Glutamatergic neuron (in vitro differentiated cells): ENCODE measurements around the gene DTWD2. TPM values are rescaled to one million over a fixed set of nuclear protein-coding genes. Genes with fewer than 3 reads are reported as not detected.

Source experiments
- DNase-seq: peaks from one replicate; pipeline ENCODE4 v3.0.0; 2022
- H3K27ac Mint-ChIP-seq: one replicate; pipeline ENCODE4 v1.8.0; 2020; ENCODE audit warnings: mild to moderate bottlenecking, mixed read lengths, inconsistent platforms; ENCODE audit not compliant: unreplicated experiment
- H3K27me3 Mint-ChIP-seq: one replicate; pipeline ENCODE4 v1.8.0; 2020; ENCODE audit warnings: mild to moderate bottlenecking, moderate library complexity, mixed read lengths, inconsistent platforms; ENCODE audit not compliant: unreplicated experiment
- H3K36me3 Mint-ChIP-seq: one replicate; pipeline ENCODE4 v1.8.0; 2020; ENCODE audit warnings: mild to moderate bottlenecking, mixed read lengths, inconsistent platforms; ENCODE audit not compliant: unreplicated experiment
- H3K4me1 Mint-ChIP-seq: one replicate; pipeline ENCODE4 v1.8.0; 2020; ENCODE audit warnings: mild to moderate bottlenecking, low read depth, mixed read lengths, inconsistent platforms; ENCODE audit not compliant: unreplicated experiment
- H3K4me3 Mint-ChIP-seq: one replicate; pipeline ENCODE4 v1.8.0; 2020; ENCODE audit warnings: mild to moderate bottlenecking, mixed read lengths, inconsistent platforms; ENCODE audit not compliant: unreplicated experiment
- H3K9me3 Mint-ChIP-seq: one replicate; pipeline ENCODE4 v1.8.0; 2020; ENCODE audit warnings: mild to moderate bottlenecking, moderate library complexity, mixed read lengths, inconsistent platforms; ENCODE audit not compliant: unreplicated experiment
- total RNA-seq: library from RNA; stranded (reverse); fragmentation: NEBNext Ultra II Directional; extraction: Animal tissue kit (Norgen Biotek cat#: 25700); gene quantifications from one replicate; pipeline ENCODE4 v1.2.1, GENCODE V29; 2021; ENCODE audit not compliant: unreplicated experiment
- TF ChIP-seq, protein P1 (sequence below): fragments of 200-600 bp; sonication (generic); IDR thresholded peaks from one replicate; pipeline ENCODE4 v1.5.0; 2021; ENCODE audit not compliant: partially characterized antibody, unreplicated experiment

The DTWD2 gene
- total RNA-seq, 1 donor from 2014 or later, result 1.6 TPM

DNA sequence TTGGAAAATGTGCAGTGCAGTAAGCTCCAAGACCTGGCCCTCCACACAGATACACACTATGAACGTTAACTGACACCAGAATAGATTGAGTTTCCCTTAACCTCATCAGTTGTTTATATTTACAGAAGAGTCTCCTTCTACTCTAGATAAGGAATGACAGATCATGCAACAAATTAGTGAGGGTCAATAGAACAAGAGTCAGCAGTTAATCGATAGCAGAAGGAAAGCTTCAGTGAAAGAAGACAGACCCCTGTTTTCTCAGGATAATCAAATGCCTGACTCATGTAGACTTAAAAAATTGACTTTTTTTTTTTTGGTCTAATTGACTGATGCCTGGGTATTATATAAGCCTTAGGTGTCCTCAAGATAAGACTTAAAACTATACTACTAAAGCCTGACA, 179.9 kb downstream of the DTWD2 start:
- Mint-ChIP-seq H3K36me3 (peaks cover 10% of the 10 kb centered on the region), H3K4me1 (no peaks in the 10 kb centered on the region), H3K27ac (no peak overlapping the region), H3K27me3 (no peaks in the 10 kb centered on the region), H3K4me3 (no peak overlapping the region), H3K9me3 (no peaks in the 10 kb centered on the region)
- TF ChIP-seq, protein P1, sequence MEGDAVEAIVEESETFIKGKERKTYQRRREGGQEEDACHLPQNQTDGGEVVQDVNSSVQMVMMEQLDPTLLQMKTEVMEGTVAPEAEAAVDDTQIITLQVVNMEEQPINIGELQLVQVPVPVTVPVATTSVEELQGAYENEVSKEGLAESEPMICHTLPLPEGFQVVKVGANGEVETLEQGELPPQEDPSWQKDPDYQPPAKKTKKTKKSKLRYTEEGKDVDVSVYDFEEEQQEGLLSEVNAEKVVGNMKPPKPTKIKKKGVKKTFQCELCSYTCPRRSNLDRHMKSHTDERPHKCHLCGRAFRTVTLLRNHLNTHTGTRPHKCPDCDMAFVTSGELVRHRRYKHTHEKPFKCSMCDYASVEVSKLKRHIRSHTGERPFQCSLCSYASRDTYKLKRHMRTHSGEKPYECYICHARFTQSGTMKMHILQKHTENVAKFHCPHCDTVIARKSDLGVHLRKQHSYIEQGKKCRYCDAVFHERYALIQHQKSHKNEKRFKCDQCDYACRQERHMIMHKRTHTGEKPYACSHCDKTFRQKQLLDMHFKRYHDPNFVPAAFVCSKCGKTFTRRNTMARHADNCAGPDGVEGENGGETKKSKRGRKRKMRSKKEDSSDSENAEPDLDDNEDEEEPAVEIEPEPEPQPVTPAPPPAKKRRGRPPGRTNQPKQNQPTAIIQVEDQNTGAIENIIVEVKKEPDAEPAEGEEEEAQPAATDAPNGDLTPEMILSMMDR, result no peak
- no peak for DNase-seq

GRCh38 chr5:118806571-118806970, 181.8 kb downstream of the DTWD2 start:
- H3K36me3 Mint-ChIP-seq, result peaks cover 10% of the 10 kb centered on the region
- no peaks in the 10 kb centered on the region for H3K9me3 Mint-ChIP-seq
- no peak overlapping the region for H3K27ac Mint-ChIP-seq
- H3K4me1 Mint-ChIP-seq, result no peaks in the 10 kb centered on the region
- no peak overlapping the region for H3K4me3 Mint-ChIP-seq
- H3K27me3 Mint-ChIP-seq, result no peaks in the 10 kb centered on the region
- DNase-seq, result no peak
- TF ChIP-seq, protein P1, result no peak

GRCh38 chr5:118802335-118802734, 186.0 kb downstream of the DTWD2 start:
- H3K4me3 Mint-ChIP-seq, result no peak overlapping the region
- TF ChIP-seq, protein P1, result no peak

GRCh38 chr5:118796081-118796480, 192.3 kb downstream of the DTWD2 start:
- Mint-ChIP-seq H3K9me3 (no peaks in the 10 kb centered on the region), H3K4me1 (peaks cover 2% of the 10 kb centered on the region)

More at GRCh38 chr5:118802335-118802734, 186.0 kb downstream of the DTWD2 start:
- no peak overlapping the region for H3K27ac Mint-ChIP-seq
- no peaks in the 10 kb centered on the region for H3K4me1 Mint-ChIP-seq
- H3K27me3 Mint-ChIP-seq, result peaks cover 2% of the 10 kb centered on the region
- no peaks in the 10 kb centered on the region for H3K9me3 Mint-ChIP-seq
- no peaks in the 10 kb centered on the region for H3K36me3 Mint-ChIP-seq
- no peak for DNase-seq

DNA sequence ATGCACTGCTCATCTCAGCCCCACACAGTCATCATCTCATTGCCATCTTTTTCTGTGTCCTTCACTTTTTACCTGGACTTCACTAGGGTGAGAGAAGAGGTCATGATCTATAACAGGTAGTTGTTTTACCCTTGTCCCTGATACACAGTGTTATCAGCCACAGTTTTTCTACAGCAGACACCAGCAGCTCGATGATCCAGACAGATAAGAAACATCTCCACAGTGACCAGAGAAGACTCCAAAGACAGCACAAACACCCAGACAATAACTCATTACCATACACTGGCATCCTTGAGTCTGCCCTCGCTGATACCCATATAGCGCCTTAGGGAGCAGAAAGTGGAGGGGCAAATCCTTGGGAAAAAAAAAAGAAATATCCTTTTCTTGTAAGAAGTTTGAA, 194.1 kb downstream of the DTWD2 start:
- no peaks in the 10 kb centered on the region for H3K36me3 Mint-ChIP-seq
- TF ChIP-seq, protein P1, result no peak
- no peak overlapping the region for H3K27ac Mint-ChIP-seq
- peaks cover 2% of the 10 kb centered on the region for H3K4me1 Mint-ChIP-seq
- no peaks in the 10 kb centered on the region for H3K27me3 Mint-ChIP-seq
- no peak for DNase-seq
- H3K9me3 Mint-ChIP-seq, result no peaks in the 10 kb centered on the region
- H3K4me3 Mint-ChIP-seq, result no peak overlapping the region

More at GRCh38 chr5:118796081-118796480, 192.3 kb downstream of the DTWD2 start:
- H3K36me3 Mint-ChIP-seq, result no peaks in the 10 kb centered on the region
- no peak overlapping the region for H3K4me3 Mint-ChIP-seq
- H3K27ac Mint-ChIP-seq, result no peak overlapping the region
- H3K27me3 Mint-ChIP-seq, result peaks cover 2% of the 10 kb centered on the region
- TF ChIP-seq, protein P1, result no peak
- no peak for DNase-seq
